ENCODE results near the gene CAMK2N1.

CAMK2N1 gene

DNA sequence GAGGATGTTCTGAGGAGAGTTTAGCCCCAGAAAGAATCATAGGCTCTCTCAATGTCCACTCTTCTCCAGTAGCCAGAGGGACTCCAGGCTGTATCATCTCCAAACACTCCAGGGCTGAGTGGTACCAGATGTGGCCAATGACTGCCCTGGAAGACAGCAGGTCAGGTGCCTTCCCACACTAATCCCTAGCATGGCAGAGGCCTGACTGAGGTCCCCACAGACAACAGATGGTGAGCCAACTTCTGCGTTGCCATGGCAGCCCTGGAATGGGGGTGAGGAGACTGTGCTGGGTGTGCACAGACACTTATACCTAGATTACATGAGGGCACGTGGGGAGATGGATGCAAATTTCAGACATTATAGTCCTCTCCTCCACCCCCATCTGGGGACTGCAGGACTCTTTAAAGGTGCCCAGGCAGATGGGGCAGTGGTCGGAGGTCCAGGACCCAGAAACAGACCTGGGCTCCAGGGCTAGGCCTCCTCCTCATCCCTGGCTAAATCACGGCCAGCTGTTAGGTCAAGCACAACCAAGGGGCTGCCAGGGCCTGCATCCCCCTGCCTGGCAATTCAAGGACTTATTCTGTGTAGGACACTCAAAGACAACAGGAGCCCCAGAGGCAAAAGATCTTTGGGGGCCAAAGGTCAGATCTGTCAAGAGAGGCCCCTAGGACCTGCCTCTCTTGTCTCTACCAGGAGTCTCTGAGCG lies 42.9 kb downstream of the CAMK2N1 start:
- no peak for DNase-seq

DNA sequence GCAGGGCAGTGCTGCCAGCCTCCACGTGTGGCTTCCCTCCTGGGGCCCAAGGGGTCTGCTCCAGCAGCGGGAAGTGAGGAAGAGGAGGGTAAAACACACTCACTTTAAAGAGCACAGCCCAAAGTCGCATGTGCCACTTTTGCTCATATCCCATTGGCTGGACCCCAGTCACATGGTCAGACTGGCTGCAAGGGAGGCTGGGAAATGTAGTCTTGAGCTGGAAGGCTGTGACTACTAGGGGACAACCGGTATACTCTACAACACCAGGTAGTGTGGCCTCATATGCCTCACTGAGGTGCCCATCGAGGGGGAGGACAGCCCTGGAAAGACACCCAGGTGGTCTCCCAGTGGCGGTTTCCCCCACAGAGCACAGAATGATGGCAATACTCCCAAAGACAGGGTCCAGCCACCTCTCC lies 45.2 kb downstream of the CAMK2N1 start:
- peak; percentile 23 for DNase-seq

- no peak for DNase-seq
Measured at GRCh38 chr1:20439282-20439681, 46.7 kb downstream of the CAMK2N1 start.

- DNase-seq, result no peak
Measured at GRCh38 chr1:20437640-20438039, 48.4 kb downstream of the CAMK2N1 start.

- no peak for DNase-seq
Measured at GRCh38 chr1:20432891-20433290, 53.1 kb downstream of the CAMK2N1 start.

Data from central memory CD4-positive, alpha-beta T cell (primary cell).